Endothelial cell of umbilical vein (primary cell): ENCODE results near the gene SEMA3E. TPM values are rescaled to one million over a fixed set of nuclear protein-coding genes. Genes with fewer than 3 reads are reported as not detected.

ENCODE experiments used
- BruUV-seq: library from RNA; stranded (reverse); fragments of 400-500 nt; replicated peaks from 2 replicates; lab custom pipeline; 2021; lab: Mats Ljungman, UMichigan
- CTCF ChIA-PET: fragments of 300-600, 350-600 bp; sonication (Branson Sonifier 250); formaldehyde crosslinking; loops from one replicate; lab custom pipeline; 2021; ENCODE audit warnings: antibody characterized with exemption, inconsistent platforms; lab: Charles Lee
- POLR2A ChIA-PET: fragments of 300-600, 350-600 bp; sonication (Branson Sonifier 250); formaldehyde crosslinking; loops from one replicate; lab custom pipeline; 2021; ENCODE audit warnings: antibody characterized with exemption, inconsistent platforms; lab: Charles Lee
- DNase-seq: peaks from one replicate; pipeline ENCODE4 v3.0.0-alpha.2; 2011; ENCODE audit warnings: low read depth, low spot score
- FAIRE-seq: peaks from 2 replicates; lab custom pipeline; 2011; peaks lifted over from hg19 to GRCh38; lab: Jason Lieb, UNC
- H2AFZ ChIP-seq: 2 replicates; pipeline ENCODE4 v1.6.0; 2012; ENCODE audit warnings: low read depth, low read length, control low read depth, inconsistent platforms
- H3K27ac ChIP-seq: 2 replicates; pipeline ENCODE4 v1.5.1; 2011; ENCODE audit warnings: low read depth, mild to moderate bottlenecking, control low read depth, low read length, moderate library complexity; ENCODE audit not compliant: insufficient read depth
- H3K27me3 ChIP-seq, 2 experiments: 2 replicates each; pipeline versions ENCODE4 v1.6.0 to v1.6.1; 2011; ENCODE audit warnings: low read length in 2 of 2, mixed read lengths in 1 of 2; ENCODE audit not compliant: control insufficient read depth in 2 of 2, insufficient read depth in 2 of 2
- H3K36me3 ChIP-seq, 2 experiments: 2 replicates in 1 of 2; 3 replicates in 1 of 2; pipeline ENCODE4 v1.5.1; 2011; ENCODE audit warnings: low read length in 2 of 2, mild to moderate bottlenecking in 1 of 2, moderate library complexity in 1 of 2; ENCODE audit not compliant: control insufficient read depth in 2 of 2, insufficient read depth in 2 of 2; ENCODE audit errors: extremely low read depth in 1 of 2
- H3K4me1 ChIP-seq: 3 replicates; pipeline ENCODE4 v1.5.1; 2011; ENCODE audit warnings: mild to moderate bottlenecking, low read length; ENCODE audit not compliant: control insufficient read depth, insufficient read depth; ENCODE audit errors: extremely low read depth
- H3K4me2 ChIP-seq: 2 replicates; pipeline ENCODE4 v1.6.1; 2011; ENCODE audit warnings: low read length, control low read depth, mixed read lengths; ENCODE audit not compliant: insufficient read depth
- H3K4me3 ChIP-seq, 3 experiments: fragments of 200-600 bp in 1 of 3; sonication (generic), shearing (Covaris generic) in 1 of 3; replicated peaks in 1 of 3; 2 replicates each; pipeline ENCODE4 v1.5.1; 2011 to 2016; ENCODE audit warnings: control low read depth in 3 of 3, low read length in 3 of 3, mild to moderate bottlenecking in 2 of 3, inconsistent platforms in 1 of 3, low read depth in 1 of 3, moderate library complexity in 1 of 3; ENCODE audit not compliant: insufficient read depth in 1 of 3
- H3K79me2 ChIP-seq: 2 replicates; pipeline ENCODE4 v1.6.0; 2012; ENCODE audit warnings: low read length, inconsistent platforms; ENCODE audit not compliant: control insufficient read depth, insufficient read depth
- H3K9ac ChIP-seq: replicated peaks from 2 replicates; pipeline ENCODE3; 2011; ENCODE audit warnings: low read length, control low read depth; ENCODE audit not compliant: insufficient read depth; ENCODE audit errors: extremely low read depth
- H3K9me1 ChIP-seq: replicated peaks from 3 replicates; pipeline ENCODE4 v1.6.0; 2011; ENCODE audit warnings: mild to moderate bottlenecking, low read length; ENCODE audit not compliant: control insufficient read depth, insufficient read depth; ENCODE audit errors: extremely low read depth
- H3K9me3 ChIP-seq: replicated peaks from 2 replicates; pipeline ENCODE4 v1.5.1; 2012; ENCODE audit warnings: low read length, inconsistent platforms; ENCODE audit not compliant: control insufficient read depth, insufficient read depth
- H4K20me1 ChIP-seq: replicated peaks from 2 replicates; pipeline ENCODE3; 2011; ENCODE audit warnings: mild to moderate bottlenecking, low read length; ENCODE audit not compliant: control insufficient read depth, insufficient read depth; ENCODE audit errors: extremely low read depth
- EZH2 ChIP-seq: IDR thresholded peaks from 2 replicates; pipeline ENCODE4 v1.6.1; 2012; ENCODE audit warnings: borderline replicate concordance, low read depth, mild to moderate bottlenecking, moderate library complexity, low read length, inconsistent platforms; ENCODE audit not compliant: severe bottlenecking
- FOS ChIP-seq: IDR thresholded peaks from 2 replicates; pipeline ENCODE4 v1.6.1; 2011; ENCODE audit warnings: mild to moderate bottlenecking, low read length, moderate library complexity, borderline replicate concordance; ENCODE audit not compliant: insufficient read depth
- GATA2 ChIP-seq: IDR thresholded peaks from 2 replicates; pipeline ENCODE4 v1.7.0; 2011; ENCODE audit warnings: low read depth, mild to moderate bottlenecking, moderate library complexity, mixed read lengths, low read length; ENCODE audit not compliant: insufficient read length, insufficient read depth
- POLR2AphosphoS5 ChIP-seq: IDR thresholded peaks from 2 replicates; pipeline ENCODE4 v1.6.1; 2012; ENCODE audit warnings: low read depth, mild to moderate bottlenecking, control low read depth, low read length, moderate library complexity; ENCODE audit not compliant: insufficient read depth
- dilution Hi-C: fragments of 300-500 bp; cut with MboI; formaldehyde crosslinking; loops from one replicate; pipeline ENCODE4 v1.15.0; 2019; ENCODE audit warnings: low sequenced_read_pairs; ENCODE audit not compliant: extremely low pct_ligation_motif_present
- intact Hi-C: fragments of 100-400 bp; cut with micrococcal nuclease; formaldehyde crosslinking; loops from one replicate; pipeline ENCODE4 v1.10.0; 2022
- polyA plus RNA-seq, 4 experiments: library from polyadenylated mRNA; depleted of rRNA in 3 of 4; stranded (reverse) in 3 of 4; unstranded in 1 of 4; fragments of >200 nt; gene quantifications; 2 replicates each; pipeline versions ENCODE4 v1.2.1 to v1.2.3, GENCODE V29; 2011 to 2012; ENCODE audit warnings: missing spikeins in 1 of 4
- total RNA-seq: library from RNA; stranded (reverse); gene quantifications from 2 replicates; pipeline ENCODE4 v1.2.3, GENCODE V29; 2021
- TF ChIP-seq, protein P1 (sequence below): IDR thresholded peaks from 2 replicates; pipeline ENCODE4 v1.6.1; 2011; ENCODE audit not compliant: insufficient read depth, insufficient read length
- TF ChIP-seq, protein P2 (sequence below), 2 donors: IDR thresholded peaks; 1 replicate in 1 of 2; 2 replicates in 1 of 2; pipeline ENCODE4 v1.5.1; 2011; ENCODE audit warnings: low read length in 2 of 2, mild to moderate bottlenecking in 2 of 2, moderate library complexity in 2 of 2, control low read depth in 1 of 2, inconsistent platforms in 1 of 2, low read depth in 1 of 2; ENCODE audit not compliant: insufficient read depth in 1 of 2; ENCODE audit errors: extremely low read depth in 1 of 2

The SEMA3E gene
- total and polyA plus RNA-seq, 2 donors (not counting 3 experiments of a cell fraction or from before 2014, with no cell fraction given): not detected

DNA sequence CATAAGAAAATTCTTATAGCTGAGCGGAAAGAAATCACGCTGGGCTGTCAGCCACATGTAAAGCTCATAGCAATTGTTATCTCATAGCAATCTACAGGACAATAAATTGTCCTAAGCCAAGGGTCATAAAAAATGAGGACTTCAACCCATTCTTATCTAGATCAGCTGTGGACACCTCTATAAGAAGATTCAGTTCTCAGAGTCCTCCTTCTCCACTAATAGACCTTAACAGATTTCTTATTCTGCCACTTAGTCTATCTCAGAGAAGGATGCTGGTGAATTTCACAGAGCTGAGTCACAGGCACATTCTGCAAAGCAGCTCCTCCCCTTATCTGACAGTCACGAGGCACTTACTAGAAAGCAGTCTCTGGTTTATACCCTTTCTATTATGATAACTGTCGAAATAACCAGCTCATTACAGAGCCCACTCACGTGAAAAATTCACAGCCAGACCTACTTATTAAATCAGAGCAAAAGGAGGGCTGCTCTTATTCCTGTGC, 300.9 kb downstream of the SEMA3E start:
- no peaks in the 10 kb centered on the region for H3K36me3 ChIP-seq
- no peak overlapping the region for H3K27ac ChIP-seq
- FAIRE-seq: no peak
- H3K9me3 ChIP-seq: no peaks in the 10 kb centered on the region
- CTCF ChIA-PET: interaction anchor here (0.9 to 1.0 kb wide), 2 partner anchors 12 to 16 kb away, joined by 3 to 4 read pairs; no protein-coding TSS in a partner anchor
- dilution Hi-C loops (no loop called here), intact Hi-C loops (no loop called here)
- BruUV-seq: no TSS peak
- H3K27me3 ChIP-seq: no peaks in the 10 kb centered on the region
- POLR2A ChIA-PET: no interaction called here
- H4K20me1 ChIP-seq: no peaks in the 10 kb centered on the region
- H3K4me3 ChIP-seq: no peak overlapping the region
- no peak overlapping the region for H3K9ac ChIP-seq
- peak; percentile 33 for DNase-seq
- H3K9me1 ChIP-seq: no peaks in the 10 kb centered on the region
- no peak overlapping the region for H3K4me2 ChIP-seq
- no peaks in the 10 kb centered on the region for H3K4me1 ChIP-seq
- H2AFZ ChIP-seq: no peak overlapping the region
- H3K79me2 ChIP-seq: no peaks in the 10 kb centered on the region
- TF ChIP-seq GATA2: no peak
- TF ChIP-seq, protein P1, sequence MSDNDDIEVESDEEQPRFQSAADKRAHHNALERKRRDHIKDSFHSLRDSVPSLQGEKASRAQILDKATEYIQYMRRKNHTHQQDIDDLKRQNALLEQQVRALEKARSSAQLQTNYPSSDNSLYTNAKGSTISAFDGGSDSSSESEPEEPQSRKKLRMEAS: no peak
- no peak for TF ChIP-seq EZH2
- no peak for TF ChIP-seq POLR2AphosphoS5
- TF ChIP-seq, protein P2, sequence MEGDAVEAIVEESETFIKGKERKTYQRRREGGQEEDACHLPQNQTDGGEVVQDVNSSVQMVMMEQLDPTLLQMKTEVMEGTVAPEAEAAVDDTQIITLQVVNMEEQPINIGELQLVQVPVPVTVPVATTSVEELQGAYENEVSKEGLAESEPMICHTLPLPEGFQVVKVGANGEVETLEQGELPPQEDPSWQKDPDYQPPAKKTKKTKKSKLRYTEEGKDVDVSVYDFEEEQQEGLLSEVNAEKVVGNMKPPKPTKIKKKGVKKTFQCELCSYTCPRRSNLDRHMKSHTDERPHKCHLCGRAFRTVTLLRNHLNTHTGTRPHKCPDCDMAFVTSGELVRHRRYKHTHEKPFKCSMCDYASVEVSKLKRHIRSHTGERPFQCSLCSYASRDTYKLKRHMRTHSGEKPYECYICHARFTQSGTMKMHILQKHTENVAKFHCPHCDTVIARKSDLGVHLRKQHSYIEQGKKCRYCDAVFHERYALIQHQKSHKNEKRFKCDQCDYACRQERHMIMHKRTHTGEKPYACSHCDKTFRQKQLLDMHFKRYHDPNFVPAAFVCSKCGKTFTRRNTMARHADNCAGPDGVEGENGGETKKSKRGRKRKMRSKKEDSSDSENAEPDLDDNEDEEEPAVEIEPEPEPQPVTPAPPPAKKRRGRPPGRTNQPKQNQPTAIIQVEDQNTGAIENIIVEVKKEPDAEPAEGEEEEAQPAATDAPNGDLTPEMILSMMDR (IDR thresholded peaks at IDR 0.05; ENCODE audit: extremely low read depth in 1 of 2, insufficient read depth in 1 of 2, low read depth in 1 of 2, low read length in 2 of 2): no peak
- peak; percentile 46 for TF ChIP-seq FOS
